Panc1 (cell line): Measurements from ENCODE around the gene SPATA31E1. TPM values are rescaled to one million over a fixed set of nuclear protein-coding genes. Genes with fewer than 3 reads are reported as not detected.

Source experiments
- ATAC-seq: fragments of 200-7000 bp; cut with Tn5 transposase; 2 replicates; pipeline ENCODE4 v1.9.1; 2020; ENCODE audit warnings: mild to moderate bottlenecking, moderate library complexity
- BruUV-seq: library from RNA; stranded (reverse); fragments of 400-500 nt; replicated peaks from 2 replicates; lab custom pipeline; 2021; lab: Mats Ljungman, UMichigan
- CTCF ChIA-PET: fragments of 300-600 bp; sonication (Branson Sonifier 250); formaldehyde crosslinking; loops from one replicate; lab custom pipeline; 2022; ENCODE audit warnings: antibody characterized with exemption; lab: Charles Lee
- POLR2A ChIA-PET: fragments of 300-600 bp; sonication (Branson Sonifier 250); formaldehyde crosslinking; loops from one replicate; lab custom pipeline; 2022; ENCODE audit warnings: antibody characterized with exemption; lab: Charles Lee
- DNase-seq: peaks from one replicate; pipeline ENCODE4 v3.0.0-alpha.2; 2010; ENCODE audit warnings: low read depth, low spot score
- H3K27ac ChIP-seq: 2 replicates; pipeline ENCODE4 v1.5.1; 2011; ENCODE audit warnings: mild to moderate bottlenecking, low read length, inconsistent platforms
- H3K27me3 ChIP-seq: fragments of 200-500 bp; sonication (Bioruptor generic); 2 replicates; pipeline ENCODE4 v1.6.0; 2014; ENCODE audit warnings: low read length, inconsistent platforms; ENCODE audit not compliant: control insufficient read depth, insufficient read depth
- H3K36me3 ChIP-seq: fragments of 200-500 bp; sonication (Bioruptor generic); 2 replicates; pipeline ENCODE4 v1.5.1; 2014; ENCODE audit warnings: inconsistent platforms, mild to moderate bottlenecking, low read length, moderate library complexity; ENCODE audit not compliant: control insufficient read depth, insufficient read depth
- H3K4me1 ChIP-seq: 2 replicates; pipeline ENCODE4 v1.5.1; 2011; ENCODE audit warnings: inconsistent platforms, mild to moderate bottlenecking, low read length, moderate library complexity; ENCODE audit not compliant: control insufficient read depth, insufficient read depth
- H3K4me3 ChIP-seq, 2 experiments: 2 replicates each; pipeline ENCODE4 v1.5.1; 2011 to 2012; ENCODE audit warnings: low read depth in 2 of 2, low read length in 2 of 2, mild to moderate bottlenecking in 2 of 2, inconsistent platforms in 1 of 2, moderate library complexity in 1 of 2
- H3K9me3 ChIP-seq: fragments of 200-500 bp; sonication (Bioruptor generic); 2 replicates; pipeline ENCODE4 v1.5.1; 2014; ENCODE audit warnings: low read depth, mild to moderate bottlenecking, inconsistent platforms, low read length, moderate library complexity; ENCODE audit not compliant: control insufficient read depth, insufficient read depth
- CTCF ChIP-seq: fragments of 450-650 bp; IDR thresholded peaks from 2 replicates; pipeline ENCODE4 v1.5.1; 2017; ENCODE audit warnings: mild to moderate bottlenecking
- POLR2AphosphoS5 ChIP-seq: IDR thresholded peaks from 2 replicates; pipeline ENCODE4 v1.6.1; 2012; ENCODE audit warnings: mild to moderate bottlenecking, low read depth, low read length, moderate library complexity
- REST ChIP-seq, 2 experiments: IDR thresholded peaks; 2 replicates each; pipeline ENCODE4 v1.6.1; 2011 to 2012; ENCODE audit warnings: low read depth in 2 of 2, control low read depth in 1 of 2, low read length in 1 of 2, mild to moderate bottlenecking in 1 of 2, moderate library complexity in 1 of 2; ENCODE audit not compliant: insufficient read depth in 1 of 2
- SIN3A ChIP-seq: IDR thresholded peaks from 2 replicates; pipeline ENCODE4 v1.6.1; 2012; ENCODE audit warnings: low read depth, mild to moderate bottlenecking, low read length, moderate library complexity, borderline replicate concordance; ENCODE audit not compliant: insufficient read depth
- TCF7L2 ChIP-seq: IDR thresholded peaks from 2 replicates; pipeline ENCODE4 v1.6.1; 2011; ENCODE audit warnings: mild to moderate bottlenecking, low read depth, low read length, inconsistent platforms
- in situ Hi-C: cut with HindIII; loops from 2 replicates; pipeline ENCODE4 v1.10.0; 2016; ENCODE audit warnings: low sequenced_read_pairs, low pct_unique_long_range_greater_than_20kb
- intact Hi-C: fragments of 100-400 bp; cut with micrococcal nuclease; formaldehyde crosslinking; loops from one replicate; pipeline ENCODE4 v1.10.0; 2022; ENCODE audit not compliant: unreplicated experiment
- total RNA-seq: library from RNA; stranded (reverse); gene quantifications from one replicate; pipeline ENCODE4 v1.2.1, GENCODE V29; 2021; ENCODE audit not compliant: unreplicated experiment

SPATA31E1 gene
- total RNA-seq, 1 experiment from 2014 or later, result not detected

- TF ChIP-seq CTCF (no peak), TCF7L2 (no peak)
- Histone ChIP-seq H3K9me3 (no peaks in the 10 kb centered on the region), H3K36me3 (no peaks in the 10 kb centered on the region), H3K27me3 (no peaks in the 10 kb centered on the region), H3K27ac (no peak overlapping the region), H3K4me3 (no peak overlapping the region), H3K4me1 (no peaks in the 10 kb centered on the region)
- no peak for ATAC-seq
- no peak for DNase-seq
- intact Hi-C loops (no loop called here), in situ Hi-C loops (no loop called here)
- CTCF ChIA-PET, result no interaction called here
- BruUV-seq, result no TSS peak
- POLR2A ChIA-PET, result no interaction called here
Measured at GRCh38 chr9:87868635-87869034, 14.0 kb upstream of the SPATA31E1 start.

- Histone ChIP-seq H3K27ac (no peak overlapping the region), H3K4me1 (no peaks in the 10 kb centered on the region), H3K36me3 (no peaks in the 10 kb centered on the region), H3K9me3 (no peaks in the 10 kb centered on the region), H3K4me3 (no peak overlapping the region), H3K27me3 (no peaks in the 10 kb centered on the region)
- ATAC-seq (no peak), DNase-seq (no peak)
- in situ Hi-C loops (no loop called here), intact Hi-C loops (no loop called here)
- TF ChIP-seq TCF7L2 (no peak), POLR2AphosphoS5 (no peak), REST (IDR thresholded peaks at IDR 0.05; ENCODE audit: insufficient read depth in 1 of 2, low read depth in 2 of 2, low read length in 1 of 2) (no peak), CTCF (no peak), SIN3A (no peak)
- CTCF ChIA-PET, result no interaction called here
- POLR2A ChIA-PET, result no interaction called here
- no TSS peak for BruUV-seq
Measured at GRCh38 chr9:87869082-87869481, 13.6 kb upstream of the SPATA31E1 start.
